GM19452 (cell line): ENCODE results near the gene SSR3.

ENCODE experiments used
- ATAC-seq: cut with Tn5 transposase; IDR thresholded peaks from one replicate; pipeline ENCODE4 v1.9.1; 2021; ENCODE audit not compliant: unreplicated experiment

Gene SSR3

DNA sequence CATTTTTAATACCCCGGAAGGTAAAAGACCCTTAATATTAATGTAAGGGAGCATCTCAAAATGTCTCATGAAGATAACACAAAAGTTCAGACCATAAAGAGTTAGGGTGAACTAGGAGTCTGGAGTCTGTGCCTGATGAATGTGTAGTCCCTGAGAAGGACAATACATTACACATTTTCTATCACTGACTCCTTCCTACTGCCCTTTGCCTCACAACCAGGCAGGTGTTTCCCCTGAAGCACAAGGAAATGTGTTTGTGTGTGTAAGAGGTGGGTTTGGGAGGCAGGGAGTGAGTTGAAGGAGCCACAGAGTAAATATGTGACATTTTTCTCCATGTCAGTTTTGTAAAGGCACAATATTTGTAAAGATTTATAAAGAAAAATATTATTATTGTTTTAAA lies 59.1 kb downstream of the SSR3 start:
- ATAC-seq = no peak

DNA sequence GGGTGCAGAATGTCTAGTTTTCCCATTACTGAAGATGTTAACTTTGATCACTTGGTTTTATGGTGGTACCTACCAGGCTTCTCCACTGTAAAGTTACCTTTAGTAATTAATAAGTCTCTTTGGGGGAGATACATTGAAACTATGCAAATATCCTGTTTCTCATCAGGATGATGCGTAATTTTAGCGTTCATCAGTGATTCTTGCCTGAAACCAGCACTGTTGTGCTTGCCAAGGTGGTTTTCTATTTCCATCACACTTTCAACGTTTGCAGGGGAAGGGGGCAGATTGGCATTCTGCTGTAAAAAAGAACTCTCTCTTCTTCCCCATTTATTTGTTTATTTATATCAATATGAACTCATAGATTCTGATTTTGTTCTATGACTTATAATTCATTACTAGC lies 61.0 kb downstream of the SSR3 start:
- no peak for ATAC-seq

DNA sequence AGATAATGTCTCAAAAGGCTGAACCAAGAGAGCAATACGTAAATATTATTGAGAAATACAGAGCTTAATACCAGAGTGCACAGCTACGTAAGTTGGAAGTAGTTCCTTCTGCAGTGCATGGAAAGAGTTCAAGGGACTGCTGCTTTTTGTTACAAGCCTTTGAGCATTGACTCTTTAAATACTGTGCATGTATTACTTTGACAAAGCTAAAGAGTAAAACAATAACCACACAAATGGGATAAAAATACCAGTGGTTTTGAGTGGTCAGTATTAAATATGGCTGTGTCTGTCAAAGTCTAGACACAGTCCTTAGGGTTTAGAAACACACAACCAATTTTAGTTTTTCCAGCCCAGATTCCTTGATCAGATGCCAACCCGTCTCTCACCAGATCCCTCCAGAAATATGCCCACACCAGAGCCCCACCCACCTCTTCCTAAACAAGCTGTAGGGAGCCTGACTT lies 62.1 kb downstream of the SSR3 start:
- no peak for ATAC-seq

DNA sequence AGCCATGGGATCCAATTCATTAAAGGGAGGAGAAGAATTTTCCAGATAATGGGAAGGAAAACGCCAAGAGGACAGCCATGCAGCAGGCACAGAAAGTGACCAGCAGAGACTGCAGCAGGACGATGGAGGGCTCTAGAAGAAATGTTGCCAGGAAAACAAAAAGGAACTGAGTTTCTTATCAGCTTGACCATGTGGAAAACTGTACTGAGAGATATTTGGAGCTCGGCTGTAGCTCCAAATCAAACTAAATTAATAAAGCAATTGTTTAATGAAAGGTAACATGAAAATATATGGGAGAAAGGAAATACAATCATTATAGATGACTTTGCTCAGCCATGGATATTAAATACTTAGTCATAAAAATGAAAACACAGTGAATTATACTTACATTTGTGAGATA lies 63.7 kb downstream of the SSR3 start:
- ATAC-seq = no peak
